GM18499 (cell line): ENCODE measurements around the gene TMEM60.
"Not testable (repeated sequence)": the region's sequence is repeated elsewhere in the genome, so short reads cannot be mapped to it uniquely, and the experiment has no call there.

Source experiments
- ATAC-seq: cut with Tn5 transposase; IDR thresholded peaks from one replicate; pipeline ENCODE4 v1.9.1; 2021; ENCODE audit warnings: moderate number of reproducible peaks; ENCODE audit not compliant: insufficient read depth, unreplicated experiment

Gene TMEM60, protein sequence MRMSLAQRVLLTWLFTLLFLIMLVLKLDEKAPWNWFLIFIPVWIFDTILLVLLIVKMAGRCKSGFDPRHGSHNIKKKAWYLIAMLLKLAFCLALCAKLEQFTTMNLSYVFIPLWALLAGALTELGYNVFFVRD

DNA sequence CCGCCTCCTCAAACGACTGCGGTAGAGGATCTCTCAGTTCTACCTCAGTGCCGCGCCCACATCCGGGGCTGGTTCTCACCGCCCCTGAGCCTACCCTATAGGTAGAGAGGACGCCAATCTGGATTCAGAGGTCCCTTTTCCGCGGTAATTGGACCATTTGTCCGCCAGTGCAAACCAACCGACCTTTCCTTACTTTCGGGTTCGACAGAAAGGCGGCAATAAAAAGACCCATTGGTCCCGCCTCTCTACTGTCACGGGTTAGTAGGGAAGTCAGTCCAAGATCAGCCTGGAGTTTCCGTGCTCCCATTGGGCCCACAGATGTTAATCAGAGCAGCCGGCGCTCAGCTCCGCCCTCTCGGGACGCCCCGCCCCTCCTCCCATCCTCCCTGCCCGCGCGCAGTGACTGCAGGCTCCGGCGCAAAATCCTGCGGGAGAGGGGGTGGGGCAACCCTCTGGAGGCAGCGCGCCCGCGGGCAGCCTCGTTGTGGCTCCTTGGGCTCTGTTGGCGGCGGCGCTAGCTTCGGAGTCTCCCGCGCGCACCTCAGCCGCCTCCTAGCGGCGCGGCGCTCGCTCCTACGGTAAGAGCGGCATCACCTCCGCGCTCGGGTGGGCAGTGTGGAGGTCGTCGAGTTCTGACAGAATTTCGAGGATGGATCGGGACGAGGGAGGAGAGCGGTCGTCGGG, at the start of gene TMEM60, which contains the start of gene PHTF2:
Gene TMEM60, minus strand, starts transcription at position 41 of the 684 bp plus-strand sequence. CDS start 4,061 bp downstream, outside the sequence.
Gene PHTF2, plus strand, starts transcription at position 380 of the 684 bp plus-strand sequence.
- peak; percentile 82 for ATAC-seq

DNA sequence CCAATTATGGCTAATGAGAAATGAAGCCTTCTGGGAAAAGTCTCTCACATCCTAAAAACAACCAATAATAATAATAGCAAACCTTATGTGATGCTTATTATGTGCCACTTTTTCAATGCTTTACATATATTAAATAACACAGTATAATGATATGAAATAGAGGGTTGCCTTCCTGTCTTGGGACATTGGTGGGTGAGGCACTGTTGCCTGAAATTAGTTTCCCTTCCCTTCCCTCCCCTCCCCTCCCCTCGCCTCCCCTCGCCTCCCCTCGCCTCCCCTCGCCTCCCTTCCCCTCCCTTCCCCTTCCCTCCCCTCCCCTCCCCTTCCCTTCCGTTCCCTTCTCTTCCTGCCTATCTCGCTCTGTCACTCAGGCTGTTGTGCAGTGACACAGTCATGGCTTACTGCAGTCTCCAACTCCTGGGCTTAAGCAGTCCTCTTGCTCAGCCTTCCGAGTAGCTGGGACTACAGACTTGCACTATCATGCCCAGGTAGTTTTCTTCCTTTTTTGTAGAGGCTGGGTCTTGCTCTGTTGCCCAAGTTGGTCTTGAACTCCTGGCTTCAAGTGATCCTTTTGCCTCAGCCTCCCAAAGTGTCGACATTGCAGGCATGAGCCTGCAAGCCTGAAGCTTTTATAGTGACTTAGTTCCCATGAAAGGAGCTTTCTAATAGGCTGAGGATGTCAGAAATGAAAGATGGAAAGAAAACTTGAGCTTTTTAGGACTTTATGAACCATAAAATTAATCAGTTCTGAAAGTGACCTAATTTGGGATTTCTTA, 48.3 kb upstream of the TMEM60 start:
- no peak for ATAC-seq

DNA sequence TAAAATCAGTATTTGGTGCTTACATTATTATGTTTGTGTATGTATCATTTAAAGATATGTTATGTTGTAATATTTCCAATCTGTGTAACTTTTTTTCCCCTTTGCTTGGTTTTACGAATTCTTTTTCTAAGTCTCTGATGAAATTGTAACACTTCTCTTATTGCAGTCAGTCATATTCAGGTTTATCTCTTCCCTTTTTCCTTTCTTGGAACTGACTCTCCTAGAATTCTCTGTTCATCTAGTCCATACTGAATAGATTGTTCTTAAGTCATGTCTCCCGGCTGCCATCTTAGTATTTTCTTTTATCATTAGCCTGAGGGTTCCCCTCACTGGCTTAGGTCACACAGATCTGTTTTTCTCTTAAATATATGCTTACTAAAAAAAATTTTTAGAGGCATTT, 45.0 kb upstream of the TMEM60 start:
- no peak for ATAC-seq

DNA sequence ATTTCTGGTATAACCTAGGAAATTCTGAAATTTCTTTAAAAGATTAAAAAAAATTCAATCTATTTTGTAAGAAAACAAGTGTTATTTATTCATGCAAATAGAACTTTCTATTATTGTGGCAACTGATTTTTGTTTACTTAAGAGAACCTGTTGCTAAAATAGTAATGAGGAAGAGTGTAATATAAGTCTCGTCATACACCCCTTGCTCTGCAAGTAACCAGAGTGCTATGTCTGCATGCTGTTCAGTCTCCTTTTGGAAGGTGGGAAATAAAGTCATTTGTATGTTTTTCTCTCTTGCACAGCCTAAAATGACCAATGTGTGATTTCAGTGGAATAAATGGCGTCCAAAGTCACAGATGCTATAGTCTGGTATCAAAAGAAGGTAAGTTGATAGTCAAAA, 41.7 kb upstream of the TMEM60 start:
- ATAC-seq = no peak

DNA sequence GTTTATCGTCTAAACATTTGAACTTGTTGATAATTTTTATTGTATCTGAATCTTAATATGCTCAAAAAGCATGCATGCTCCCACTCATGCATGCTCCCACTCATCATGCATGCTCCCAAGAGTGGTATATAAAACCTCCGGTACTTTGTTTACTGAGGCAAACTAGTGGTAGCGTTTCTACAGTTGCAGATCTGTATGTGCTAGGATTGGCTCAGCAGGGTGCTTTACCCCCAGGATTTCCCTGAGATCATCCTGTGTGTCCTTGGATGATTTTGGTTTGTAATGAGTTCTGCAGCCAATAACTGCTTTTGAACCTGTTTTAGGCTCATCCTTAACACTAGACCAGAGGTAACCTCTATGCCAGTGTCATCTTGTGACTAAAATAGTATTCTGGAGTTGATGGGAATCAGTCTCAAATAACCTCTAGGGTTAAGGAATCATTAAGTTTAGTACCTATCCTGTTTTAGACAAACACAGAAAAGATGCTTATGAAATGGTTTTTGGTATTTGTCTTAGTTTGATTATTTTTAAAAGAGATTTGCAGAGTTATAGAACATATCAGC, 40.8 kb upstream of the TMEM60 start:
- ATAC-seq = no peak

DNA sequence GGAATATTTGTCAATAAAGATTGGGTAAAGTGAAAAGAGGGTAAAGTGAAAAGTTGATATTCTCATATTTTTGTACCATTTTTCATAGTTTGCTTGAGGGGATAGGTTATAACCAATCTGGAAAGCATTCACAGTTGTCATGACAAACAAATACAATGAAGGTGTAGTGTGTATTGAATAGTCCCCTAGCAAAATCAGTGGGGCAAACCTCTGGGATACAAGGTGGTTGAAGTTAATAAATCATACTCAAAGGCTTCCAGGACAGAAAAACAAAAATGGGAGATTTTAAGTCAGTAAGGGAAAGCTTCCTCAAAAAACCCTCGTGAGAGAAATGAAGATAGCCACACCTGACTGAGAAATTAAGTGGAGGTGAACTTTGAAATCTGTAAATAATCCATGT, 39.7 kb upstream of the TMEM60 start:
- no peak for ATAC-seq

DNA sequence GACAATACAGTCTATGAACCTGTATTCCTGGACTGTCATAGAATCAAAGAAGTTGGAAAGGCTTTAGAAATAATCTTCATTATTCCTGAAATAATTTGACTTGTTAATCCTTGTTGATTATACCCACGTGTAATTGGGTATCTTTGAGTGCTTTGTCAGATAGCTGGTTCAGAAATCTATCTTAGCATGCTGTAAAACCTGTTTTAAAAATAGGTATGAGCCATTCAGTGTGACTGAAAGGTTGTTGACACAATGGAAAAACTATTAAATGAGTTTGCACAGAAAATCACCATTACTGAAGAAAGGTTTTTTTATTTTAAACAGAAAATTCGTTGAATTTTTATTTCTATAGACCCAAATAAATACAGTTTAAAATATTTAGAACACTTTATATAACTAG, 39.0 kb upstream of the TMEM60 start:
- no peak for ATAC-seq

DNA sequence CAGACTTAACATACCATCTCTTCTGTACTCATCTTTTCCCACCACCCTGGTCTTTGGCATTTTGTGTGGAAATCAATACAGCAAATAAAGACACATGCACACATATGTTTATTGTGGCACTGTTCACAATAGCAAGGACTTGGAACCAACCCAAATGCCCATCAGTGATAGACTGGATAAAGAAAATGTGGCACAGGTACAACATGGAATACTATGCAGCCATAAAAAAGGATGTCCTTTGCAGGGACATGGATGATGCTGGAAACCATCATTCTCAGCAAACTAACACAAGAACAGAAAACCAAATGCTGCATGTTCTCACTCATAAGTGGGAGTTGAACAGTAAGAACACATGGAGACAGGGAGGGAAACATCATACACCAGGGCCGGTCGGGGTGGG, 38.2 kb upstream of the TMEM60 start:
- not testable (repeated sequence) for ATAC-seq

DNA sequence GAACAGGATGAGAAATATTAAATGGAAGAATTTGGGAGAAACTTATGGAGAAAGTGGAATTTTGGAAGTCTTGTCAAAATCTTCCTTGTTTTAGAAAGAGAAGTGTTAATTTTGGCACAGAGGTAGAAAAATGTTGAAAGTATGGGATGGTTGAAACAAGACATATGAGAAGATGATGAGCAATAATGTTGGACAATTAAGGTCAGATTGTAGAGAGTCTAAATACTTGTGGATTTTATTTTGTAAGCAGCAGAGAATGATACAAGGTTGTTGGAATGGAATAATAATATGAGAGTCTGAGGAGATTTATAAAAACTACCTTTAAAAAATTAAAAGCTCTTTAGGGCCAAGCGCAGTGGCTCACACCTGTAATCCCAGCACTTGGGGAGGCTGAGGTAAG, 34.9 kb upstream of the TMEM60 start:
- no peak for ATAC-seq

DNA sequence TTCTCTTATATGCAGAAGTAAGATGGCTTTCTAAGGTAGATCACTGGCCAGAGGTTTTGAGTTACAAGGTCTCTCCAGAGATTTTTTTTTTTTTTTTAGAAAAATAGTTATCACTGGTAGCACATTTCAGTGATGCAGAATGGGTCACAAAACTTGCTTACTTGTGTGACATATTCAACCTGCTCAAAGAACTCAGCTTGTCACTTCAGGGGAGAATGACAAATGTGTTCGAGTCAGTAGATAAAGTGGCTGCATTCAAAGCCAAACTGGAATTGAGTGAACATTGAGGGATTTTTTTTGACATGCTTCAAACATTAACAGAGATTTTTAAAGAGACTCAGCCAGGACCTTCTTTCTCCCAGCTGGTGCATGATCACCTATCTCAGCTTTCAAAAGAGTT, 33.7 kb upstream of the TMEM60 start:
- no peak for ATAC-seq

DNA sequence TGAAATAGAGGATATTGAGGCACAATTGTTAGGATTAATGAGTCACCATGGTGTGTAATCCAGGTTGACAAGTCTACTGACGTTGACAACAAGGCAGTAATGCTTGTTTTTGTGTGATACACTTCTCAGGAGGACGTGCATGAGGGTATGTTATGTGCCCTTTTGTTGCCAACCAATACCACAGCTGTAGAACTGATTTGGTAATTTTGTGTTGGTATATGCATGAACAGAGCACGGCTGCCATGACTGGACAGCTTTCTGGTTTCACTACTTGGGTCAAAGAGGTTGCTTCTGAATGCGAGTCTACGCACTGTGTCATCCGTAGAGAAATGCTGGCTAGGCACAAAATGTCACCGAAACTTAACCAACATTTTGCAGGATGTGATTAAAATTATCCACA, 33.2 kb upstream of the TMEM60 start:
- no peak for ATAC-seq

DNA sequence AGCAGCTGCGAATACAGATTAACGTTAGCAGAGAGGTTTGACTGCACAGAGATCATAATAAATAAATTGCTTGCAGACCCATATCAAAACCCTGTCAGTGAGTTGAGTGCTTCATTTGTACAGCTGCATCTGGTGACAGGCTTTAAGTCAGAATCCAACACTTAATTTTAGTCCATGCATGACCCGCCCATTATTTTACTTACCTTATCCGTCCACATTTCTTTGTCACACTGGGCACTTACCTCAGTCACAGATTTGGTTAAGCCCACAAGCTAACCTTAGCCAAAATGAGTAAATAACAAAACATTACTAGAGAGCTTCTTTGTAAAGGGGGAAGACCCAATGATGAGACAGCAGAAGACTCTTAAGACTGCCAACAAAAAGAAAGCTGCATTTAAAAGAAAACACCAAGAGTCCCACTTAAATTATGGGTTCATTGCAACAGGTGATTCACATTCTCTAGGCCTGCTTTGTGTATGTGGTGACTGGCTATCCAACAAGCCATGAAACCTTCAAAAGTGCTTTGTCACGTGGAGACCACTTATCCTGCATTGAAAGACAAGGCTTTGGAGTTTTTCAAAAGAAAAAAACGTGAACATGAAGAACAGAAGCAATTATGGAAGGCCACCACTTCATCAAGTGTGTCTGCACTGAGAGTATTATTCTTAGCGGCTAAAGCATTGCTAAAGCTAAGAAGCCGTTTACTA, 32.6 kb upstream of the TMEM60 start:
- ATAC-seq = no peak

DNA sequence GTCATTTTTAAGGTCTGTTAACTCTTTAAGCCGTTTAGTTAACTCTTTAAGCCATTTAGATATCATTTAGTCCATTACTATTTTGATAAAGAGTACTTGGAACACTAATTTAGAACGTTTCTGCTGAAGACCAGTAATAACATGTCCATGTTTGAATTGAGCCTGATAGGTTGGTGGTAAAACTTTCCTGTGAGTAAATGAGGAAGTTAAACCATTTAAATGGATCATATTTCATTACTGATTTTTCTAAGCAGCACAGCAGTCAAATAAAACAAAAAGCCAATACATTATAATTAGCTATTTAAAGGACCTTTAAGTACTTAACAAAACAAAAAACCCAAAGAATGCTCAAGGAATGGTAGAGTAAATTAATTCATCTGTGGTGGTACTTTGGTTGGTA, 29.8 kb upstream of the TMEM60 start:
- ATAC-seq = no peak

DNA sequence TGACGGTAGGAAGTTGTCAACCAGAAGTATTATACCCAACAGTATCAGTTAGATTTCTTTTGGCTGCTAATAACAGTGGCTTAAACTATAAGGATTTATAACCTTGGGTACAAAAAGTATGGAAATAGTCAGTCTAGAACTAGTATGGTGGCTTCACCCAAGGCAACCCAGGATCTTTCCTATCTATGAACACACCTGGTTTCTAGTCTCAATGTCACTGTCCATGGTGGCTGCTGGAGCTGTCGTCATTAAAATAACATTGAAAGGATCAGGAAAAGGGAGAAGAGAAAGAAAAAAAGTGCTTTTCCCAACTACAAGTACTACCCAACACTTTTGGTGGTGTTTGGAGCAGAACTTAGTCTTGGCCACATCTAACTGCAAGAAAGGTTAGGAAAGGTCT, 28.1 kb upstream of the TMEM60 start:
- no peak for ATAC-seq

DNA sequence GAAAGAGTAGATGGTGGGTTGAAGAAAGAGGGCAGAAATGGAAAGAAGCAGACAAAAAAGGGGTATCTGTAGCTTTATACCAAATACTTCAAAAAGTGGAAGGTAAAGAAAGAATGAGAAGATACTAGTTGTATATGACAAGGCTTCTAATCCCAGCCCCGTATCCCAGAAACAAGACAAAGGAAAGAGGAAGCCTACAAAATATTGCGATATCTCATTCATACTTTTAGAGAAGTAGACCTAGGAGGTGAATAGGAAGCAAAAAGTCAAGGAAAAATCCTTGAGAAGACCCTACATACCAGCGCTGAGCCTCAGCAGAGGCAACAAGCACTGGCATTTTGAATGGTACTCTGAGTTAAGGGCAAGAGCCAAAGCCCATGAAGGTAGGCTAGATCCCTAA, 26.9 kb upstream of the TMEM60 start:
- no peak for ATAC-seq

DNA sequence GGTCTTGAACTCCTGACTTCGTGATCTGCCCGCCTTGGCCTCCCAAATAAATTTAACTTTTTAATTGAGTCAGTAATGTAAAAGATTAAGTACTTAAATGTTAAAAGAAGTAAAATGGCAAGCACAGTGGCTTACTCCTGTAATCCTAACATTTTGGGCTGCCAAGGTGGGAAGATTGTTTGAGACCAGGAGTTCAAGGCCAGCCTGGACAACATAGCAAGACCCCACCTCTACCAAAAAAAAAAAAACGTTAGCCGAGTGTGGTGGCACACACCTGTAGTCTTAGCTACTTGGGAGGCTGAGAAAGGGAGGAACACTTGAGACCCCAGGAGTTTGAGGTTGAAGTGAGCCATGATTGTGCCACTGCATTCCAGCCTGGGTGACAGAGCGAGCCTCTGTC, 26.4 kb upstream of the TMEM60 start:
- no peak for ATAC-seq

DNA sequence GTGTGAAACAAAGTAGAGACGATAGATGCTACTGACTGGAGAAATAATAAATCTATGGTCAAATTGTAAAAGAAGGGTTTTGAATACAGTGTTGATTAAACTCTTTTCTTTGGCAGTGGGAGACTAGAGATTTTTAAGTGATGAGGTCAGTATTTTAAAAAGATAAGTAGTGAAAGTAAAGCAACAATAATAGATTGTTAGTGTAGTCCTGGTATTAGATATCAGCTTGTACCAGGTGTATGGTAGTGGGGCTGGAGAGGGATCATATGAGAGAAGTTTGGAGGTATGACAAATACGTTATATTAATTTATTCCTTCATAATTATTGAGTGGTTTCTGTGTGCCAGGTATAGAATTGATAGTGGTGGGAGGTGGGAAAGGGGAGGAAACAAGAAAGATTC, 25.6 kb upstream of the TMEM60 start:
- ATAC-seq = peak; percentile 19

DNA sequence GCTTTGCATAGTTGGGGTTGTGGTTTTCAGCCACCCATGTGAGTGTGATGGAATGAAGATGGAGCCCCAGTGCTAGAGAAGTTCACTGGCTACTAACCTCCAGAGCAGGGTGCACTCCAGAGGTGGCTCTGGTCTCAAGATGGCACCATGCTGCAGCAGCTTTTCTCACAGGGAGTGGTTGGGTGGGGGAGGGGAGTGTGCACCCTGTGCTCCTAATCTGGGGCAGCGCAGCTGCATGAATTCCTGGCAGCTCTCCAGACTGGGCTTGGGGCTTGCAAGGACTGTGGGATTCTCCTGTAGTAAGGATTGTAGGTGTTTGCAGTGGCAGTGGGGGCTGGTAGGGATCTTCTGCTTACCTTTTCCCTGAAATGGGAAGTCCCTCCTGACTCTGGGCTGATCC, 24.0 kb upstream of the TMEM60 start:
- ATAC-seq = no peak

DNA sequence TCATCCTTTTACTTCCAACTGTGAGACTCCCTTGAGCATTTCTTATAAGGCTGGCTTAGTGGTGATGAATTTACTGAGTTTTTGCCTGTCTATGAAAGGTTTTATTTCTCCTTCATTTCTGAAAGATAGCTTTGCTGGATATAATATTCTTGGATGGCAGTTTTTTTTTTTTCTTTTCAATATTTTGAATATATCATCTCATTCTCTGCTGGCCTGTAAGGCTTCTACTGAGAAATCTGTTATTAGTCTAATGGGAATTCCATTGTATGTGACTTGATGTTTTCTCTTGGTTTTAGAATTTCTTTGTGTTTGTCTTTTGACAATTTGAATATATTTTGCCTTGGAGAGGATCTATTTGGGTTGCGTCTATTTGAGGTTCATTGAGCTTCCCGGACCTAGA, 22.7 kb upstream of the TMEM60 start:
- no peak for ATAC-seq

DNA sequence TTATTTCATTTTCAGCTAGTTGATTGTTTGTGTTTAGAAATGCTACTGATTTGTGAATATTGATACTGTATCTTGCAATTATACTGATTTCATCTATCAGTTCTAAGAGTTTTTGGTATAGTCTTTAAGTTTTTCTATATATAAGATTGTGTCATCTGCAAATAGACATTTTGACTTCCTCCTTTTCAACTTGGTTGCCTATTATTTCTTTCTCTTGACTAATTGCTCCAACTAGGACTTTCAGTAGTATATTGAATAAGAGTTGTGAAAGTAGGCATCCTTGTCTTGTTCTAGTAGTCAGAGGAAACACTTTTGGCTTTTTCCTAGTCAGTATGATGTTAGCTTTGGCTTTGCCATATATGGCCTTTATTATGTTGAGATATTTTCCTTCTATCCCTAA, 20.8 kb upstream of the TMEM60 start:
- ATAC-seq = no peak

DNA sequence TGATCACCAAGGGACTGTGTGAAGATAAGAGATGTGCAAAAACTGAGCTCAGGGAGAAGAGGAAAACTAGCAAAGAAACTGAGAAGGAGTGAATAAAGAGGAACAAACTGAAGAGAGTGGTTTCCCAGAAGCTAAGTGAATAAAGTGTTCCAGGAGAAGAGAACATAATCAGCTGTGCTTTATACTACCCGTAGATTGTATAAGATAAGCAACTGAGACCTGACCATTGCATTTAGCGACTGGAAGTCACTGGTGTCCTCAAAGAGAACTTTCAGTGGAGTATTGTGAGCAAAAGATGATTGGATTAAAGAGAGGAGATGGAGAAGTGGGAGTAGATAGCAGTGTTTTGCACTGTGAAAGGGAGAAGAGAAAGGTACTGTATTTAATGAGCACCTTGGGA, 14.9 kb upstream of the TMEM60 start:
- no peak for ATAC-seq
